GM12878 (cell line): ENCODE measurements around the gene CCK. TPM values are rescaled to one million over a fixed set of nuclear protein-coding genes. Genes with fewer than 3 reads are reported as not detected.

Experiments used
- ATAC-seq: fragments of 200-7000 bp; cut with Tn5 transposase; 3 replicates; pipeline ENCODE4 v1.9.1; 2020; ENCODE audit warnings: mild to moderate bottlenecking, moderate library complexity
- BruUV-seq: library from RNA; stranded (reverse); fragments of 400-500 nt; replicated peaks from 2 replicates; lab custom pipeline; 2021; lab: Mats Ljungman, UMichigan
- CTCF ChIA-PET: fragments of 300-600 bp; sonication (Branson Sonifier 250); formaldehyde crosslinking; extraction: SDS; loops from one replicate; lab custom pipeline; 2021; ENCODE audit warnings: inconsistent platforms; lab: Yijun Ruan, JAX
- POLR2A ChIA-PET: fragments of 350-600 bp; formaldehyde crosslinking; extraction: SDS; loops from one replicate; lab custom pipeline; 2021; ENCODE audit warnings: inconsistent platforms; lab: Charles Lee
- RAD21 ChIA-PET: fragments of 300-600 bp; sonication (Branson Sonifier 250); formaldehyde crosslinking; loops from one replicate; lab custom pipeline; 2023; ENCODE audit warnings: antibody characterized with exemption; ENCODE audit not compliant: unreplicated experiment; lab: Charles Lee
- SMC1A ChIA-PET: fragments of 300-600 bp; sonication (Branson Sonifier 250); formaldehyde crosslinking; loops from one replicate; lab custom pipeline; 2023; ENCODE audit not compliant: unreplicated experiment, uncharacterized antibody; lab: Charles Lee
- DNase-seq: peaks from one replicate; pipeline ENCODE4 v3.0.0-alpha.2; 2011; ENCODE audit warnings: low read depth, low spot score
- FAIRE-seq: peaks from 3 replicates; lab custom pipeline; 2011; peaks lifted over from hg19 to GRCh38; lab: Jason Lieb, UNC
- H2AFZ ChIP-seq: 2 replicates; pipeline ENCODE4 v1.6.0; 2011; ENCODE audit warnings: low read depth, low read length, control low read depth; ENCODE audit not compliant: control insufficient read depth
- H3K27ac ChIP-seq: 2 replicates; pipeline ENCODE4 v1.5.1; 2011; ENCODE audit warnings: control low read depth; ENCODE audit not compliant: control insufficient read depth, insufficient read depth
- H3K27me3 ChIP-seq, 2 experiments: replicated peaks in 1 of 2; 2 replicates each; pipeline versions ENCODE4 v1.6.0 to v1.6.1; 2011; ENCODE audit warnings: low read length in 1 of 2; ENCODE audit not compliant: control insufficient read depth in 2 of 2, insufficient read depth in 2 of 2
- H3K36me3 ChIP-seq, 2 experiments: 2 replicates each; pipeline ENCODE4 v1.5.1; 2011; ENCODE audit warnings: low read length in 1 of 2; ENCODE audit not compliant: control insufficient read depth in 2 of 2, insufficient read depth in 2 of 2
- H3K4me1 ChIP-seq: 2 replicates; pipeline ENCODE4 v1.6.1; 2011; ENCODE audit warnings: mild to moderate bottlenecking, low read length, moderate library complexity, mixed read lengths; ENCODE audit not compliant: control insufficient read depth, insufficient read depth
- H3K4me2 ChIP-seq: 2 replicates; pipeline ENCODE4 v1.6.0; 2011; ENCODE audit warnings: control low read depth; ENCODE audit not compliant: control insufficient read depth, insufficient read depth
- H3K4me3 ChIP-seq: fragments of 200-600 bp; sonication (generic); 2 replicates; pipeline ENCODE4 v1.5.1; 2016
- H3K79me2 ChIP-seq: 2 replicates; pipeline ENCODE4 v1.6.0; 2011; ENCODE audit warnings: low read length; ENCODE audit not compliant: control insufficient read depth, insufficient read depth
- H3K9ac ChIP-seq: 2 replicates; pipeline ENCODE4 v1.8.0; 2011; ENCODE audit warnings: low read length, control low read depth, mixed read lengths; ENCODE audit not compliant: control insufficient read depth, insufficient read depth
- H3K9me3 ChIP-seq: replicated peaks from 3 replicates; pipeline ENCODE4 v1.5.1; 2011; ENCODE audit warnings: mild to moderate bottlenecking, low read length; ENCODE audit not compliant: control insufficient read depth, insufficient read depth
- H4K20me1 ChIP-seq: 2 replicates; pipeline ENCODE4 v1.6.0; 2011; ENCODE audit not compliant: control insufficient read depth, insufficient read depth
- BHLHE40 ChIP-seq, 2 experiments: fragments of 450-650 bp in 1 of 2; IDR thresholded peaks; 2 replicates each; pipeline ENCODE4 v1.6.1; 2011 to 2017; ENCODE audit warnings: low read depth in 2 of 2, borderline replicate concordance in 1 of 2, improper control_type of control experiment in 1 of 2, low read length in 1 of 2, mild to moderate bottlenecking in 1 of 2
- CBX3 ChIP-seq: fragments of 200-600 bp; sonication (generic); IDR thresholded peaks from 2 replicates; pipeline ENCODE4 v1.6.1; 2016; ENCODE audit warnings: low read depth, borderline replicate concordance
- IKZF2 ChIP-seq, 2 experiments: fragments of 450-650 bp; IDR thresholded peaks; 2 replicates each; pipeline ENCODE4 v1.6.1; 2017; ENCODE audit warnings: mild to moderate bottlenecking in 2 of 2, moderate library complexity in 2 of 2
- JUND ChIP-seq: IDR thresholded peaks from 2 replicates; pipeline ENCODE4 v1.6.1; 2012; ENCODE audit warnings: low read depth, mild to moderate bottlenecking, low read length, improper control_type of control experiment, moderate library complexity
- MEF2B ChIP-seq: fragments of 450-650 bp; IDR thresholded peaks from 2 replicates; pipeline ENCODE4 v1.6.1; 2018; ENCODE audit warnings: mild to moderate bottlenecking, moderate library complexity; ENCODE audit not compliant: partially characterized antibody, poor library complexity, severe bottlenecking
- NKRF ChIP-seq: fragments of 450-650 bp; conservative IDR thresholded peaks from 2 replicates; pipeline ENCODE4 v1.6.1; 2017; ENCODE audit warnings: mild to moderate bottlenecking, moderate library complexity
- POLR2AphosphoS2 ChIP-seq: IDR thresholded peaks from 2 replicates; pipeline ENCODE4 v1.6.1; 2011; ENCODE audit warnings: low read depth, mild to moderate bottlenecking, low read length, improper control_type of control experiment, moderate library complexity
- RAD51 ChIP-seq: fragments of 450-650 bp; IDR thresholded peaks from 2 replicates; pipeline ENCODE4 v1.6.1; 2016; ENCODE audit warnings: moderate library complexity, mild to moderate bottlenecking, inconsistent platforms
- RELB ChIP-seq: fragments of 450-650 bp; IDR thresholded peaks from 2 replicates; pipeline ENCODE4 v1.6.1; 2017; ENCODE audit warnings: low read depth, mild to moderate bottlenecking, moderate library complexity
- SKIL ChIP-seq: fragments of 450-650 bp; IDR thresholded peaks from 2 replicates; pipeline ENCODE4 v1.6.1; 2017; ENCODE audit warnings: mild to moderate bottlenecking, low read depth, inconsistent platforms; ENCODE audit not compliant: poor library complexity, severe bottlenecking
- SREBF1 ChIP-seq: IDR thresholded peaks from 2 replicates; pipeline ENCODE4 v1.6.1; 2012; ENCODE audit warnings: mild to moderate bottlenecking, low read length
- TCF7 ChIP-seq: IDR thresholded peaks from 2 replicates; pipeline ENCODE4 v1.6.1; 2014; ENCODE audit warnings: antibody characterized with exemption, borderline replicate concordance
- USF1 ChIP-seq: IDR thresholded peaks from 2 replicates; pipeline ENCODE4 v1.6.1; 2011; ENCODE audit warnings: borderline replicate concordance, low read depth, mild to moderate bottlenecking, moderate library complexity, mixed read lengths, low read length; ENCODE audit not compliant: insufficient read depth; ENCODE audit errors: extremely low read length
- YY1 ChIP-seq: IDR thresholded peaks from 2 replicates; pipeline ENCODE4 v1.6.1; 2011; ENCODE audit warnings: low read depth, mild to moderate bottlenecking, low read length
- ZZZ3 ChIP-seq: IDR thresholded peaks from 2 replicates; pipeline ENCODE4 v1.6.1; 2011; ENCODE audit warnings: low read depth; ENCODE audit not compliant: control insufficient read depth, insufficient read length
- WGBS: methylation state at CpG from one replicate; pipeline ENCODE4 v1.1.6; 2016; ENCODE audit warnings: low lambda C conversion rate; ENCODE audit not compliant: insufficient replicate concordance, insufficient coverage; ENCODE audit errors: missing lambda C conversion rate; 5-methylcytosine and 5-hydroxymethylcytosine counted together
- in situ Hi-C: fragments of 300-500 bp; cut with MboI; formaldehyde crosslinking; loops from 9 replicates; pipeline ENCODE4 v1.14.3; 2018; ENCODE audit warnings: mixed read lengths
- intact Hi-C: fragments of 100-400 bp; cut with micrococcal nuclease; formaldehyde crosslinking; loops from one replicate; pipeline ENCODE4 v1.14.2; 2022; ENCODE audit not compliant: unreplicated experiment
- polyA plus RNA-seq, 11 experiments: library from polyadenylated mRNA; depleted of rRNA in 4 of 11; unstranded in 6 of 11; stranded (reverse) in 5 of 11; fragments of >200 nt; fragmentation: Nextera tagmentation in 4 of 11; fragmentation: Illumina TruSeq in 1 of 11; extraction: Ambion mirVana in 4 of 11; extraction: Trizol in 1 of 11; gene quantifications; 1 replicate in 1 of 11; 2 replicates in 10 of 11; pipeline versions ENCODE4 v1.2.1 to v1.2.3, GENCODE V29; 2011 to 2016; ENCODE audit warnings: inconsistent platforms in 2 of 11, missing spikeins in 2 of 11, low read depth in 1 of 11
- total RNA-seq, 4 experiments: library from RNA; depleted of rRNA in 3 of 4; stranded (reverse); fragments of >200 nt in 3 of 4; fragmentation: Illumina TruSeq in 1 of 4; extraction: Trizol in 1 of 4; gene quantifications; 2 replicates each; pipeline versions ENCODE4 v1.2.1 to v1.2.3, GENCODE V29; 2013 to 2021

Gene CCK
- total and polyA plus RNA-seq, 10 of the 15 experiments (the other 5 are each of a cell fraction or from before 2014, with no cell fraction given) = not detected

- TF ChIP-seq BHLHE40 (IDR thresholded peaks at IDR 0.05; ENCODE audit: borderline replicate concordance in 1 of 2, low read depth in 2 of 2, low read length in 1 of 2) (no peak), IKZF2 (IDR thresholded peaks at IDR 0.05) (no peak), CBX3 (no peak), USF1 (no peak), TCF7 (no peak)
Observed at GRCh38 chr3:42257007-42257406, 9.0 kb downstream of the CCK start (continued).

- H3K9ac ChIP-seq = no peak overlapping the region
- peaks cover 0 to 2% of the 10 kb centered on the region in 2 experiments; a peak in 1 of 4 replicates for H3K27me3 ChIP-seq
- no peaks in the 10 kb centered on the region for H3K4me1 ChIP-seq
- ChIA-PET RAD21 (interaction anchor here (1.5 kb wide), 1 partner anchor 186 kb away, joined by 7 read pairs; no protein-coding TSS in a partner anchor), CTCF (interaction anchor here (1.4 kb wide), 2 partner anchors 9 to 258 kb away, joined by 3 read pairs; no protein-coding TSS in a partner anchor), POLR2A (no interaction called here), SMC1A (no interaction called here)
- no peak overlapping the region for H2AFZ ChIP-seq
- DNase-seq (no peak), FAIRE-seq (no peak), ATAC-seq (no peak)
- no peak overlapping the region for H3K27ac ChIP-seq
- H4K20me1 ChIP-seq = no peaks in the 10 kb centered on the region
- 31% methylated on average over 1 of the region's 1 CpG for WGBS
- H3K4me2 ChIP-seq = no peak overlapping the region
- in situ Hi-C loops (no loop called here), intact Hi-C loops (no loop called here)
- no peaks in the 10 kb centered on the region for H3K9me3 ChIP-seq
- no peaks in the 10 kb centered on the region for H3K36me3 ChIP-seq
- H3K79me2 ChIP-seq = no peaks in the 10 kb centered on the region
- no peak overlapping the region for H3K4me3 ChIP-seq
- no TSS peak for BruUV-seq
- no peak for TF ChIP-seq SKIL
- TF ChIP-seq BHLHE40 (IDR thresholded peaks at IDR 0.05; ENCODE audit: borderline replicate concordance in 1 of 2, low read depth in 2 of 2, low read length in 1 of 2) = no peak
- TF ChIP-seq SREBF1 = no peak
- TF ChIP-seq YY1 = no peak
- no peak for TF ChIP-seq RAD51
- no peak for TF ChIP-seq RELB
- no peak for TF ChIP-seq MEF2B
- TF ChIP-seq JUND = no peak
- TF ChIP-seq NKRF = no peak
- no peak for TF ChIP-seq ZZZ3
- no peak for TF ChIP-seq POLR2AphosphoS2
Observed at GRCh38 chr3:42256135-42256819, 9.7 kb downstream of the CCK start.
